HG02884 (cell line): Measurements from ENCODE around the gene SLC7A5.
"Not testable (repeated sequence)": the region's sequence is repeated elsewhere in the genome, so short reads cannot be mapped to it uniquely, and the experiment has no call there.

Experiments used
- ATAC-seq: cut with Tn5 transposase; IDR thresholded peaks from one replicate; pipeline ENCODE4 v1.9.1; 2021; ENCODE audit warnings: mild to moderate bottlenecking, moderate library complexity; ENCODE audit not compliant: unreplicated experiment

SLC7A5 gene

DNA sequence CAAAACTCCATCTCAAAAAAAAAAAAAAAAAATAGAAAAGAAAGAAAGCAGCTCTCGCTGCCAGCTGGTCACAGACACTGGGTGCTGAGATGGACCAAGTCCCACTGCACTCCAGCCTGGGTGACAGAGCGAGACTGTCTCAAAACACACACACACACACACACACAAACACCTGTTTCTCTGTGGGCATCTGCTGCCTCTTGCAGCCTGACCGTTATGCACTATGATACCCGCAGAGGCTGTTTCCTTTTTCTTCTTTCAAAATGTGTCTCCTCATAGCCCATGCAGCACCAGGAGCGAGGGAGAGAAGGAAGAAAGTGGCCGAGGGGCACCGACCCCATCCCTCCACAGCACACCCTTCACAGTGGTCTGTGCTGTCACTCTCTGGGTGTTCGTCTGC, 66.6 kb downstream of the SLC7A5 start:
- no peak for ATAC-seq

DNA sequence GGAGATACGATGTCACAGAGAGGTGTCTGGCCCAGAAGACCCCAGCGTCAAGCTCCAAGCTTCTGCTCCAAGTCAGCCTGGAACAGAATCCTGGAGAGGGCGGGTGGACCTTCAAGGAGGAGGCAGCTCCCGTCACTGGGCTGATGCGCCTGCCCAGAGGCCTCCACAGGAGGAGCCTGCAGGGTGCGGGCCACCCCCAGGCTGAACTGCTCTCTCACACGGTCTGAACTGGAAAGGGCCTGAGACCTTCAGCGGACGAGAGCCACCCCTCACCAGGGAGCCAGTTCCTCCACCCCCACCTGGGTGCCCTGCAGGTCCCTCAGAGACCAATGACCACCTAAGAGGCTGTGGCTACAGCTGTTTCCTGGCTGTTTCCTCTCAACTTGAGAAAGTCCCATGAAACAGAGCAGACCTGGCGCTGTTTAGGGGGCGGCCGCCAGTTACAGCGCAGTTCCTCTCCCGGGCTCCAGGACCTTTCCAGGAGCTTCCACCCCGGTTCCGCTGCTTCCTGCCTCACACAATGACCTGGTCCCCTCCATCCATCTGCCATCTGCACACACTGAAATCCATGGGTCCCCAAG, 67.5 kb downstream of the SLC7A5 start:
- ATAC-seq: no peak

DNA sequence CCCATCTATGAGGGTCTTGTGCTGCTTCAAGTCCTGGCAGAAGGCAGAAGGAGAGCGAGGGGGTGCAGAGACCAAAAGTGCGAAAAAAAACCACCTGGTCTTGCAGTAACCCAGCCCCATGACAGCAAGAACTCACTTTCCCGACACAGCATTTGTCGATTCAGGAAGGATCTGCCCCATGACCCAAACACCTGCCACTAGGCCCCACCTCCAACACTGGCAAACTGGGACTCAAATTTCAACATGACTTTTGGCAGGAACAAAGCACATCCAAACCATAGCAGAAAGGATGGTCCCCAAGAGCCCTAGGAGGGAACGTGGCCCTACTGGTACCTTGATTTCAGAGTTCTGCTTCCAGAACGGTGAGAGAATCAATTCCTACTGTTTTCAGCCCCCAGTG, 68.8 kb downstream of the SLC7A5 start:
- ATAC-seq: no peak

- ATAC-seq: no peak
Measured at GRCh38 chr16:87795336-87795735, 74.0 kb downstream of the SLC7A5 start.

DNA sequence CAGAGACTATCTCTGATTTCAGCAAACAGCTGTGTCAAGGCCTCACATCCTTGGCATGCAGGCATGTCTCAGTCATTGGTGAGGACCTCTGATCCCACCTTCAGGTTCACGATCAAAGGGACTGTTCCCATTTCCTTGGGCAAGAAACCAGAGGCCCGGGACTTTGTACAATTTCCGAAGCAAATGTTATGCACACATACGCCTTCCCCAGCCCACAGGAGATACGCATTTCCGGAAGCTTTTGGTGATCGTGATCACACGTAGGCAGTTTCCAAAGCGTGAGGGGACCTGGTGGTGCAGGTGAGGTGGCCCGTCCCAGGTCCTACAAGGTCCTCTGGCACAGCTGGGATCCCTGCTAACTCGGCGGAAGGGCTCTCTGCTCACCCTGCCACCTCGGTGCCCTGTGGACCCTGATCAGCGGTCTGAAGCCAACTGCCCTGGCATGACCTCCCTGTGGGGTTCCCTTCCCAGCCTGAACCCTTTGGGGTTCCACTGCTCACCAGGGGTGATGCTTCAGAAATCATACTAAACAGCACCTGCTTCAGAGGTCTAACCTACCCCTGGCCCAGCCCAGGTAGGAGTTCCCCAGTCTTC, 74.7 kb downstream of the SLC7A5 start:
- no peak for ATAC-seq

- no peak for ATAC-seq
Measured at GRCh38 chr16:87792205-87792565, 77.1 kb downstream of the SLC7A5 start.

- no peak for ATAC-seq
Measured at GRCh38 chr16:87791295-87792204, 77.8 kb downstream of the SLC7A5 start.

DNA sequence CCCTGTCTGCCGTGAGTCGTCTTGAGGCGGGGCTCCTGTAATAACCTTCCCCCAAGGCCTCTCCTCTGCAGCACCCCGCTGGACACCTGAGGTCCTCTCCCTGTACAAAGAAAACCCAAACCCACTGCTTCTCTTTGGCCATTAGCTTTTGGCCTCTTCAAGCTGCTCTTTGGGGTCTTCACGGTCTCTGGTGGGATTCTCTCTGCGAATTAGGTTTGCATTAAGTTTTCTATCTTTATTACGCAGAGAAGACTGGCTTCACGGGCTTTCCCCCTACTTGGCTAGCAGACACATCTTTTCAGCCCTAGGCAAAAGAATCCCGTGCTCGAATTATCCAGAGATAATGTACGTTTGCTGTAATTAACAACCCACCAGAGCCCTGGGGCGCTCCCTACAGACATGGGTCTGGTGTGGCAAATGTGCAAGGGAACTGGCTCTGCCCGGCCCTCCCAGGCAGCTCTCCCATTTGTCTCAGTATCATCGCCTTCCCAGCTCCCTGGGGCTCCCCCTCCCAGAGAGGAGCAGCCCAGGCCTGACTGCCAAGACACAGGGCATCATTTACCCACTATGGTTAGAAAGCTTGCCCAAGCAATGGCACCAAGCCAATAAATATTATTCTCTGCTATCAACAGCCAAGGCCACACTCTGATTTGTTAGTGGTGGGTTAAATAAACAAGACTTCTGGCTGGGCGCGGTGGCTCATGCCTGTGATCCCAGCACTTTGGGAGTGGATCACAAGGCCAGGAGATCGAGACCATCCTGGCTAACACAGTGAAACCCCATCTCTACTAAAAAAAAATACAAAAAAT, 78.8 kb downstream of the SLC7A5 start:
- no peak for ATAC-seq

GRCh38 chr16:87789437-87790291, 79.6 kb downstream of the SLC7A5 start:
- no peak for ATAC-seq

DNA sequence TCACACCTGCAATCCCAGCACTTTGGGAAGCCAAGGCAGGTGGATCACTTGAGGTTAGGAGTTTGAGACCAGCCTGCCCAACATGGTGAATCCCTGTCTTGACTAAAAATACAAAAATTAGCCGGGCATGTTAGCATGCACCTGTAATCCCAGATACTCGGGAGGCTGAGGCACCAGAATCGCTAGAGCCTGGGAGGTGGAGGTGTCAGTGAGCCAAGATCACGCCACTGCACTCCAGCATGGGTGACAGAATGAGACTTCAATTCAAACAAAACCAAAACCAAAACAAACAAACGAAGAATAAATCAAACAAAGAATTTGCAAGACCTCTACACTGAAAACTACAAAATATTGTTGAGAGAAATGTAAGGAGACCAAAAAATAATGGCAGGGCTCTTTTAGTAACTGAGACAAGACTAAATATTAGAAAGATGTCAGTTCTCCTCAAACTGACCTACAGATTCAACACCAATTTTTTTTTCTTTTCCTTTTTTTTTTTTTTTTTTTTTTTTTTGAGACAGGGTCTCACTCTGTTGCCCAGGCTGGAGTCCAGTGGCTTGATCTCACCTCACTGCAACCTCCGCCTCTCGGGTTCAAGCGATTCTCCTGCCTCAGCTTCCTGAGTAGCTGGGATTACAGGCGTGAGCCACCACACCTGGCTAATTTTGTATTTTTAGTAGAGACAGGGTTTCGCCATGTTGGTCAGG, 80.4 kb downstream of the SLC7A5 start:
- not testable (repeated sequence) for ATAC-seq

GRCh38 chr16:87787451-87788091, 81.7 kb downstream of the SLC7A5 start:
- ATAC-seq: not testable (repeated sequence)

GRCh38 chr16:87784812-87785211, 84.5 kb downstream of the SLC7A5 start:
- ATAC-seq: no peak

DNA sequence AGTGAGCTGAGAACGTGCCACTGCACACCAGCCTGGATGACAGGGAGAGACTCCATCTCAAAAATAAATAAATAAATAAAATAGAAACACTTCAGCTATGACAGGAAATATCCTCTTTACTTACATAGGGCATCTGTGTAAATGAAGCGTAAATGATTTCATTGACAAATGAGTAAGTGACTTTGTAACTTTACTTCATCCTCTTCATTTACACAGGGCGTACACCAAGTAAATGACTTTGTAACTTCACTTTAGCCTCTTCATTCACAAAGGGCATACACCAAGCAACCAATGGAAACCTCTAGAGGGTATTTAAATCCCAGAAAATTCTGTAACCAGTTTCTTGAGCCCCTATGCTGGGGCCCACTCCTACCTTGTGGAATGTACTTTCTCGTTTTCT, 87.3 kb downstream of the SLC7A5 start:
- ATAC-seq: no peak

- ATAC-seq: no peak
Measured at GRCh38 chr16:87780385-87780989, 88.8 kb downstream of the SLC7A5 start.
